Transverse colon (tissue), 4 donors: ENCODE measurements around the gene XYLB.

Source experiments
- CTCF ChIP-seq, 5 experiments: fragments of 200-600 bp in 3 of 5; fragments of 450-650 bp in 2 of 5; sonication (generic) in 3 of 5; IDR thresholded peaks; 1 replicate in 2 of 5; 2 replicates in 3 of 5; pipeline ENCODE4 v1.5.1; 2016 to 2017; ENCODE audit warnings: antibody characterized with exemption in 5 of 5, inconsistent platforms in 3 of 5, mild to moderate bottlenecking in 2 of 5, moderate library complexity in 1 of 5
- EP300 ChIP-seq: sonication (generic); formaldehyde crosslinking; IDR thresholded peaks from one replicate; pipeline ENCODE4 v1.6.1; 2017; ENCODE audit warnings: antibody characterized with exemption, low read depth
- POLR2AphosphoS5 ChIP-seq, 3 donors: sonication (generic); formaldehyde crosslinking; IDR thresholded peaks; one replicate each; pipeline ENCODE4 v1.6.1; 2016; ENCODE audit warnings: antibody characterized with exemption in 3 of 3

GRCh38 chr3:38374221-38374620 lies 27.6 kb downstream of the XYLB start:
- no peak for TF ChIP-seq CTCF (IDR thresholded peaks at IDR 0.05)
- no peak for TF ChIP-seq POLR2AphosphoS5 (IDR thresholded peaks at IDR 0.05)
- TF ChIP-seq EP300 = no peak
